Mesendoderm (in vitro differentiated cells): ENCODE results near the gene LNP1.

Experiments used
- DNase-seq: peaks from one replicate; pipeline ENCODE4 v3.0.0; 2013
- H2AK5ac ChIP-seq: 2 replicates; pipeline ENCODE4 v1.6.1; 2013; ENCODE audit warnings: low read length, inconsistent platforms
- H2BK120ac ChIP-seq: 2 replicates; pipeline ENCODE4 v1.6.1; 2013; ENCODE audit warnings: low read depth, mild to moderate bottlenecking, low read length, moderate library complexity, mixed read lengths
- H2BK15ac ChIP-seq: replicated peaks from 2 replicates; pipeline ENCODE4 v1.6.1; 2013; ENCODE audit warnings: low read depth, mild to moderate bottlenecking, moderate library complexity
- H2BK5ac ChIP-seq: 2 replicates; pipeline ENCODE4 v1.6.1; 2013; ENCODE audit warnings: low read length, inconsistent platforms
- H3K18ac ChIP-seq: 2 replicates; pipeline ENCODE4 v1.6.1; 2013; ENCODE audit warnings: mild to moderate bottlenecking, low read length, mixed read lengths
- H3K23ac ChIP-seq: one replicate; pipeline ENCODE4 v1.6.1; 2013; ENCODE audit warnings: low read length
- H3K27ac ChIP-seq: 2 replicates; pipeline ENCODE4 v1.5.1; 2013; ENCODE audit warnings: low read depth, mild to moderate bottlenecking, inconsistent platforms, low read length, moderate library complexity
- H3K27me3 ChIP-seq: 2 replicates; pipeline ENCODE4 v1.6.1; 2013; ENCODE audit warnings: low read length, control low read depth, mild to moderate bottlenecking, inconsistent platforms; ENCODE audit not compliant: insufficient read depth, poor library complexity
- H3K36me3 ChIP-seq: 2 replicates; pipeline ENCODE4 v1.6.1; 2013; ENCODE audit warnings: low read length, inconsistent platforms; ENCODE audit not compliant: control insufficient read depth, insufficient read depth
- H3K4ac ChIP-seq: one replicate; pipeline ENCODE4 v1.6.1; 2013; ENCODE audit warnings: low read depth, mild to moderate bottlenecking, low read length, moderate library complexity
- H3K4me1 ChIP-seq: 2 replicates; pipeline ENCODE4 v1.6.1; 2013; ENCODE audit warnings: low read depth, low read length, inconsistent platforms; ENCODE audit not compliant: control insufficient read depth
- H3K4me2 ChIP-seq: 2 replicates; pipeline ENCODE4 v1.6.1; 2013; ENCODE audit warnings: low read length
- H3K4me3 ChIP-seq: 2 replicates; pipeline ENCODE4 v1.5.1; 2013; ENCODE audit warnings: mild to moderate bottlenecking, low read length
- H3K56ac ChIP-seq: one replicate; pipeline ENCODE4 v1.6.1; 2013; ENCODE audit warnings: low read length
- H3K79me1 ChIP-seq: 2 replicates; pipeline ENCODE4 v1.6.1; 2013; ENCODE audit warnings: low read length, inconsistent platforms
- H3K79me2 ChIP-seq: 2 replicates; pipeline ENCODE4 v1.6.1; 2013; ENCODE audit warnings: mild to moderate bottlenecking, low read length; ENCODE audit not compliant: control insufficient read depth, insufficient read depth
- H3K9ac ChIP-seq: 2 replicates; pipeline ENCODE4 v1.6.1; 2013; ENCODE audit warnings: low read length, inconsistent platforms
- H4K5ac ChIP-seq: one replicate; pipeline ENCODE4 v1.6.1; 2013; ENCODE audit warnings: low read length
- H4K8ac ChIP-seq: one replicate; pipeline ENCODE4 v1.6.1; 2013; ENCODE audit warnings: low read depth, mild to moderate bottlenecking, control low read depth, low read length, moderate library complexity
- WGBS: extraction: QIAGEN DNeasy Blood & Tissue Kit; methylation state at CpG from one replicate; pipeline ENCODE4 v1.1.7; 2013; ENCODE audit warnings: low lambda C conversion rate, missing lambda C conversion rate; ENCODE audit not compliant: insufficient coverage; ENCODE audit errors: extremely low coverage; 5-methylcytosine and 5-hydroxymethylcytosine counted together

LNP1 gene

DNA sequence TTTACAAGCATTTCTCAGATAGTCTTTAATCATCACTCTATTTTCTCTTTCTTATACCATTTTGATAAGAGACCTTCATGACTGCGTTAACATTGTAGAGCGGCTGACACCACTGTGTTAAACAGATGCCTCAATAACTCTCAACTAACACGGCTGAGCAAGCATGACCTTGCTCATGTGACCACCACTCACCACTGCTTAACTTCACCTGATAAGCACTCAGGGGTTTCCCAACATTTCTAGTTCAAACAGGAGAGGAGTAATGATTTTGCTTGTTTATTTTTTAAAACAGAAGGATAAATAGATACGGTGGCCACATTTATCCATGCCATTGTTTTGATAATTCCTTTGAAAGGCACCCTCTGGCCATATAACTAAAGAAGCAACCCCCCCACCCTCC is 53.3 kb downstream of the LNP1 start:
- no peaks in the 10 kb centered on the region for H3K79me1 ChIP-seq
- DNase-seq: peak; percentile 55
- H3K27ac ChIP-seq: no peak overlapping the region
- H3K4me3 ChIP-seq: no peak overlapping the region
- no peak overlapping the region for H3K23ac ChIP-seq
- no peak overlapping the region for H4K5ac ChIP-seq
- H3K36me3 ChIP-seq: no peaks in the 10 kb centered on the region
- no peak overlapping the region for H3K9ac ChIP-seq
- H2BK120ac ChIP-seq: no peak overlapping the region
- no peak overlapping the region for H3K18ac ChIP-seq
- no peak overlapping the region for H3K4me2 ChIP-seq
- H2BK15ac ChIP-seq: no peak overlapping the region
- no CpG with 5 or more reads among the region's 4 CpGs for WGBS
- H4K8ac ChIP-seq: no peak overlapping the region
- H3K56ac ChIP-seq: no peak overlapping the region
- H3K4me1 ChIP-seq: no peaks in the 10 kb centered on the region
- H2BK5ac ChIP-seq: no peak overlapping the region
- H2AK5ac ChIP-seq: no peak overlapping the region
- H3K27me3 ChIP-seq: no peaks in the 10 kb centered on the region
- no peak overlapping the region for H3K4ac ChIP-seq
- no peaks in the 10 kb centered on the region for H3K79me2 ChIP-seq

GRCh38 chr3:100455841-100456550 is 54.7 kb downstream of the LNP1 start:
- no peak overlapping the region for H2BK15ac ChIP-seq
- no peak overlapping the region for H4K8ac ChIP-seq
- H2AK5ac ChIP-seq: no peak overlapping the region
- peak overlapping the region; percentile 45 for H2BK120ac ChIP-seq
- no peak overlapping the region for H3K56ac ChIP-seq
- H3K79me1 ChIP-seq: no peaks in the 10 kb centered on the region
- no peak overlapping the region for H3K27ac ChIP-seq
- no peak overlapping the region for H3K18ac ChIP-seq
- no peaks in the 10 kb centered on the region for H3K79me2 ChIP-seq
- WGBS: no CpG with 5 or more reads among the region's 2 CpGs
- no peak overlapping the region for H3K23ac ChIP-seq
- no peaks in the 10 kb centered on the region for H3K27me3 ChIP-seq
- no peak overlapping the region for H3K4me3 ChIP-seq
- no peak for DNase-seq
- no peak overlapping the region for H3K4me2 ChIP-seq
- no peak overlapping the region for H3K9ac ChIP-seq
- no peaks in the 10 kb centered on the region for H3K4me1 ChIP-seq
- no peak overlapping the region for H2BK5ac ChIP-seq
- H3K36me3 ChIP-seq: no peaks in the 10 kb centered on the region
- no peak overlapping the region for H4K5ac ChIP-seq
- H3K4ac ChIP-seq: no peak overlapping the region

DNA sequence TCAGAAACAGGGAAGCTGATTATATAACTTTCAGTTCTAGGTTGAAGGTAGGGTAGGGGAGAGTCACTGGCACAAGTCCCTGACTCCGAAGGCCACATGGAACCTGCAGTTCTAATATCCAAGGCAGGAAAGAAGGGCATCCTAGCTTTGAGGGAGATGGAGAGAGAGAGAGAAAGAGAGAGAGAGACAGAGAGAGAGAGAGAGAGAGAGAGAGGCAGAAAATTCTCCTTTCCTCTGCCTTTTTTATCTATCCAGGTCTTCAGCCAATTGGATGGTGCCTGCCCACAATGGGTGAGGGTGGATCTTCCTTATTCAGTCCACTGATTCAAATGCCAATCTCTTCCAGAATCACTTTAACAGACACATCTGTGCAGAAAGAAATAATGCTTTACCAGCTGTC is 55.4 kb downstream of the LNP1 start:
- no CpG with 5 or more reads among the region's 1 CpG for WGBS
- H4K8ac ChIP-seq: no peak overlapping the region
- H2BK15ac ChIP-seq: no peak overlapping the region

DNA sequence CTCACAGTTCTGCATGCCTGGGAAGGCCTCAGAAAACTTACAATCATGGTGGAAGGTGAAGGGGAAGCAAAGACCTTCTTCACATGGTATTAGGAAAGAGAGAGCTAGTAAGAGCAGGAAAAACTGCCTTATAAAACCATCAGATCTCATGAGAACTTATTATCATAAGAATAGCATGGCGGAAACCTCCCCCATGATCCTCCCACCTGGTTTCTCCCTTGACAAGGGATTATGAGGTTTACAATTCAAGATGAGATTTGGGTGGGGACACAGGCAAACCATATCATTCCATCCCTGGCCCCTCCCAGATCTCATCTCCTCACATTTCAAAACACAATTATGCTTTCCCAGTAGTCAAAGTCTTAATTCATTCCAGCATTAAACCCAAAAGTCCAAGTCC is 56.5 kb downstream of the LNP1 start:
- Histone ChIP-seq H2BK15ac (no peak overlapping the region), H3K56ac (no peak overlapping the region), H3K79me1 (no peaks in the 10 kb centered on the region), H3K4me3 (no peak overlapping the region), H3K4me1 (no peaks in the 10 kb centered on the region), H3K4ac (no peak overlapping the region), H4K8ac (no peak overlapping the region), H3K27me3 (no peaks in the 10 kb centered on the region), H3K79me2 (no peaks in the 10 kb centered on the region), H2BK5ac (no peak overlapping the region), H3K9ac (no peak overlapping the region), H3K4me2 (no peak overlapping the region), H3K27ac (no peak overlapping the region), H3K18ac (no peak overlapping the region), H3K36me3 (no peaks in the 10 kb centered on the region), H2BK120ac (no peak overlapping the region), H4K5ac (no peak overlapping the region), H2AK5ac (no peak overlapping the region), H3K23ac (no peak overlapping the region)
- WGBS: no CpG with 5 or more reads among the region's 1 CpG
- DNase-seq: no peak

More for the DNA sequence above, 55.4 kb downstream of the LNP1 start:
- Histone ChIP-seq H2AK5ac (no peak overlapping the region), H3K4me2 (no peak overlapping the region), H2BK5ac (no peak overlapping the region), H3K18ac (no peak overlapping the region), H3K27ac (no peak overlapping the region), H3K4me1 (no peaks in the 10 kb centered on the region), H3K4me3 (no peak overlapping the region), H3K79me2 (no peaks in the 10 kb centered on the region), H3K4ac (no peak overlapping the region), H3K36me3 (no peaks in the 10 kb centered on the region), H3K23ac (no peak overlapping the region), H3K79me1 (no peaks in the 10 kb centered on the region), H4K5ac (no peak overlapping the region), H3K27me3 (no peaks in the 10 kb centered on the region), H3K56ac (no peak overlapping the region), H2BK120ac (no peak overlapping the region), H3K9ac (no peak overlapping the region)
- DNase-seq: no peak

DNA sequence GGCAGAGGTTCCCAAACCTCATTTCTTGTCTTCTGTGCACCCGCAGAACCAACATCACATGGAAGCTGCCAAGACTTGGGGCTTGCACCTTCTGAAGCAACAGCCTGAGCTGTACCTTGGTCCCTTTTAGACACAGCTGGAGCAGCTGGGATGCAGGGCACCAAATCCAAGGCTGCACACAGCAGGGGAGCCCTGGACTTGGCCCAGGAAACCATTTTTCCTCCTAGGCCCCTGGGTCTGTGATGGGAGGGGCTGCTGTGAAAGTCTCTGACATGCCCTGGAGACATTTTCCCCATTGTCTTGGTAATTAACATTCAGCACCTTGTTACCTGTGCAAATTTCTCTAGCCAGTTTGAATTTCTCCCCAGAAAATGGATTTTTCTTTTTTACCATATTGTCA is 57.5 kb downstream of the LNP1 start:
- Histone ChIP-seq H3K23ac (no peak overlapping the region), H3K79me1 (no peaks in the 10 kb centered on the region), H3K9ac (no peak overlapping the region), H4K8ac (no peak overlapping the region), H3K27me3 (no peaks in the 10 kb centered on the region), H3K79me2 (no peaks in the 10 kb centered on the region), H3K27ac (no peak overlapping the region), H3K56ac (no peak overlapping the region), H3K36me3 (no peaks in the 10 kb centered on the region), H2BK5ac (no peak overlapping the region), H3K18ac (no peak overlapping the region), H2AK5ac (no peak overlapping the region), H2BK120ac (no peak overlapping the region), H3K4me2 (no peak overlapping the region), H3K4me1 (no peaks in the 10 kb centered on the region), H2BK15ac (no peak overlapping the region), H4K5ac (no peak overlapping the region), H3K4me3 (no peak overlapping the region), H3K4ac (no peak overlapping the region)
- DNase-seq: no peak
- WGBS: no CpG with 5 or more reads among the region's 1 CpG

DNA sequence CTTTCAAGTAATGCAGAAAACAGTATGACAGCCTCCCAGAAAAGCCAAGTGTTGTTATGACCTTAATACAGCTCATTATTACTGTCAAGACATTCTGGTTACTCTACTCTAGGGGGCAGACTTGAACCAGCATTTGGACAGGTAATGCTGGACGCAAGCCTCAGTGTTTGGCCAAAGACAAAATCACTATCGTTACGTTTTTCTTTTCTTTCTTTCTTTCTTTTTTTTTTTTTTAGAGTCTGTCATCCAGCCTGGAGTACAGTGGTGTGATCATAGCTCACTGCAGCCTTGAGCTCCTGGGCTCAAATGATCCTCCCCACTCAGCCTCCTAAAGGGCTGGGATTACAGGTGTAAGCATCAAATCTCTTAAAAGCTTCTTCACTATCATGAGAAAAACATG is 61.7 kb downstream of the LNP1 start:
- Histone ChIP-seq H3K4me1 (no peaks in the 10 kb centered on the region), H3K18ac (no peak overlapping the region), H3K79me2 (no peaks in the 10 kb centered on the region), H4K8ac (no peak overlapping the region), H2AK5ac (no peak overlapping the region), H3K23ac (no peak overlapping the region), H3K27ac (no peak overlapping the region), H2BK5ac (no peak overlapping the region), H2BK120ac (no peak overlapping the region), H3K36me3 (no peaks in the 10 kb centered on the region), H3K56ac (no peak overlapping the region), H3K4me2 (no peak overlapping the region), H4K5ac (no peak overlapping the region), H3K27me3 (no peaks in the 10 kb centered on the region), H3K79me1 (no peaks in the 10 kb centered on the region), H3K4me3 (no peak overlapping the region), H3K4ac (no peak overlapping the region), H3K9ac (no peak overlapping the region), H2BK15ac (no peak overlapping the region)
- WGBS: no CpG with 5 or more reads among the region's 3 CpGs
- peak; percentile 72 for DNase-seq
